HG03025 (cell line): ENCODE data around the gene TPST2.
"Not testable (repeated sequence)": the region's sequence is repeated elsewhere in the genome, so short reads cannot be mapped to it uniquely, and the experiment has no call there.

Source experiments
- ATAC-seq: cut with Tn5 transposase; IDR thresholded peaks from one replicate; pipeline ENCODE4 v1.9.1; 2021; ENCODE audit warnings: mild to moderate bottlenecking, moderate library complexity; ENCODE audit not compliant: unreplicated experiment, low FRiP score

TPST2 gene

GRCh38 chr22:26536762-26537134 lies 53.2 kb downstream of the TPST2 start:
- no peak for ATAC-seq

- no peak for ATAC-seq
Observed at GRCh38 chr22:26536056-26536761, 53.7 kb downstream of the TPST2 start.

DNA sequence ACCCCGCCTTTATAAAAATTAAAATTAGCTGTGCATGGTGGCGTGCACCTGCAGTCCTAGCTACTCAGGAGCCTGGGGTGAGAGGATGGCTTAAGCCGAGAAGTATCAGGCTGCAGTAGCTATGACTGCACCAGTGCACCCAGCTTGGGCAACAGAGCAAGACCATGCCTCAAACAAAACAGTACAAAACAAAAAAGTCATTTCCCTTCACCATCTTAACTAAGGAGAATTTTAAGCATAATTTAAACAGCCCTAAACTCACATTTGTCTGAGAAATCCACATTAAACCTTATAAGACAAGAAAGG lies 54.4 kb downstream of the TPST2 start:
- no peak for ATAC-seq

GRCh38 chr22:26534874-26535602 lies 54.9 kb downstream of the TPST2 start:
- no peak for ATAC-seq

- ATAC-seq: no peak
Observed at GRCh38 chr22:26534171-26534855, 55.6 kb downstream of the TPST2 start.

- no peak for ATAC-seq
Observed at GRCh38 chr22:26529345-26529744, 60.6 kb downstream of the TPST2 start.

GRCh38 chr22:26528518-26528917 lies 61.4 kb downstream of the TPST2 start:
- ATAC-seq: not testable (repeated sequence)

DNA sequence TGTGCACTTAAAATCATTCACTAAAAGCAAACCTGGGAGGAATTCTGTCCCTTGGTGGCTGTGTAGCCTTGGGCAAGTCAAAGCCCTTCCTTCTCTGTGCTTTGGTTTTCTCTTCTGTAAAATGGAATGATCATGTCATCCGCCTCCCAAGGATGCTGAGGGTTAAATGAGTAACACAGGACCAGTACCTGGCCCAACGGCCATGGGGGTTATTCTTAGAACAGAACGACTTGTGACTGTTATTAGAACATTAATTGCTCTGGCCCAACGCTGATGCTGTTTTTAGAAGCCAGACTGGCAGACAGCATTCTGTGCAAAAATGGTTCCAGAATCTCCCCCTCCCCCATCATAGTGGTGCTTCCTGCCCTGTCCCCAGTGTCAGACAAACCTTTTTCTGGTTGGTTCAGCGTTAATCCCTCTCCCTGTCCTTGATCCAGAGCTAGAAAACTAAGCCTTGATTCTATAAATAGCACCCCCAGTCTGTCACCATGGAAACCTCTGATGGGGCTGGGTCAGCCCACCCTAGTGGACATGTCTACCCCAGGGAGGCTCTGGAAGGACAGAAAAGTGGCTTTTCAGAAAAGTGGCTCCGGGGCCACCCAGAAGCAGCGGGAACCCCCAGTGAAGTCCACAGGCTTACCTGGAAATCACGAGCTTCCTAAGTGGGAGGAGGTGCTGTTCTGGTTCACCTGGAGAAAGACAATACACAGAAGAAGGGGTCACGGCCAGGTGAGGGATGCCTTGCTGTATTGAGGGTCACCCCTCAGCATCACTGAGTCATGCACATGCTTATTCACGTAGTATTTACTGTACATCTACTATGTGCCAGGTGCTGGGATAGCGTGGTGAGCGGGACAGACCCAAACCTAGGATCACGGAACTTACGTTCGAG lies 62.1 kb downstream of the TPST2 start:
- no peak for ATAC-seq

DNA sequence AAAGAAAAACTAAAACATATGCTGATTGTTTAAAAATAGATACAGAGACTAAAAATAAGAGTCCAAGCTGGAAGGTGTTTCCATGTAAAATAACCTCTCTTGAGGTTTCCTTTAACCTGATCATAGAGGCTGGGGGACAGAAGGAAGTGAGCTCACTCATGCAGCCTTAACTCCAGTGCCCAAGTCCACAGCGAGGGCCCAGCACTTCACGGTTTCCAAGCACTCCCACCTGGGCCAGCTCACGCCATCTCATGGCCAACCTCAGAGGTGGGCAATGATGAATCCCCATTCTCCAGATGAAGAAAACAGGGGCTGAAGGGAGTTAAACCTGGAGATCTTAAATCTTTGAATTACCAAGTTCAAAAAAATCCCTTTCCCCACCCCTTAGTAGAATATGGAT lies 62.8 kb downstream of the TPST2 start:
- ATAC-seq: no peak

GRCh38 chr22:26525946-26526564 lies 63.9 kb downstream of the TPST2 start:
- no peak for ATAC-seq

DNA sequence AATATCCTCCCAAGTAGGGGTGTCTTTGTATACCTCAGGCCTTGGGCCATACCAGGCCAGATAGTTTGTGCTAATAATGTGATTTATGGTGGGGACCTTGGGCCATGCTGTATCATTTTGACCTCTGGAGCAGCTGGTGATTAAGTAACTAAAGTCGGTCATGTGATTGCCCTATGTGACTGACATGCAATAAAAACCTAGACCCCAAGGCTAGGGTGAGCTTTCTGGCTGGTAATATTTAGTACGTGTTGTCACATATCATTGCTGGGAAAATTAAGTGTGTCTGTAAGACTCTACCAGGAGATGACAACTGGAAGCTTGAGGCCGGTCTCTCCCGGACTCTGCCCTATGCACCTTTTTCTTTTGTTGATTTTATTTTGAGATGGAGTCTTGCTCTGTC lies 65.1 kb downstream of the TPST2 start:
- no peak for ATAC-seq

- no peak for ATAC-seq
Observed at GRCh38 chr22:26522592-26522991, 67.3 kb downstream of the TPST2 start.

DNA sequence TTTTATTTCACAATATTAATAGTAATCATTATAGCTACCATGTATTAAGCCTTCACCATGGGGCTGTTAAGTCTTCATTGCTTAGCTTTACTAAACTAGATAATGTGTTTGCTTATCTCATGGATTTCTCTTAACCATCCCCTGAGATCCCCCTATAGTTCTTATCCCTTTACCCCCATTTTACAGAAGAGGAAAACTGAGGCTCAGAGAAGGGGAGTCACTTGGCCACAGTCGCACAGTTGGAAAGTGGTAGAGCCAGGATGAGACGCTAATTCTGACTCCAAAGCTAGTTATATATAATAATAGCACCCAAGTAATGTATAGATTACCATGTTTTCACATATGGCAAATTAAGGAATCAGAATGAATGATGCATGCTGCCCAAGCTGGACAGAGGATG lies 67.9 kb downstream of the TPST2 start:
- ATAC-seq: no peak

DNA sequence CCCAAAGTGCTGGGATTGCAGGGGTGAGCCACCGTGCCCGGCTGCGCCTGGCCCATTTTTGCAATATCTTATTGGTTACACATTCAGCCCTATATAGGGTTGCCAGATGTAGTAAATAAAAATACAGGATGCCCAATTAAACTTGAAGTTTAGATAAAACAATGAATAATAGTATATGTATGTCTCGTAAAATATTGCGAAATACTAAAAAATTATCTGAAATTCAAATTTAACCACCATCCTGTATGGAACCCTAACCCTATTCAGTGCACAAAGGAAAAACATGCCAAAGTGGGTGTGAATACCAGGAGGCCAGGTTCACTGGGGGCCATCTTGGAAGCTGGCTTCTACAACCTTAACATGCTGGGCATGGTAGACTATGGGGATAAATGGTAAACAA lies 72.5 kb downstream of the TPST2 start:
- no peak for ATAC-seq

DNA sequence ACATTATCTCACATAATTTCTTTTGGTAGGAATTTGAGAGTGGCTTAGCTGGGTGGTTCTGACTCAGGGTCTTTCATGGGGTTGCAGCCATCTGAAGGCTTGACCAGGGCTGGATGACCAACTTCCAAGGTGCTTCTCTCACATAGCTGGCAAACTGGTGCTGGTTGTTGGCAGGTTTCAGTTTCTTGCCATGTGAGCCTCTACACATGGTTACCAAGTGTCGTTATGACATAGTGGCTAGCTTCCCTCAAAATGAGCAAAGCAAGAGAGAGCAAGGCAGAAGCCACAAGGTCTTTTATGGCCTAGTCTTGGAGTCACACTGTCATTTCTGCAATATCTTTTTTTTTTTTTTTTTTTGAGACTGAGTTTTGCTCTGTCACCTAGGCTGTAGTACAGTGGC lies 73.4 kb downstream of the TPST2 start:
- ATAC-seq: no peak

GRCh38 chr22:26515931-26516330 lies 74.0 kb downstream of the TPST2 start:
- no peak for ATAC-seq

DNA sequence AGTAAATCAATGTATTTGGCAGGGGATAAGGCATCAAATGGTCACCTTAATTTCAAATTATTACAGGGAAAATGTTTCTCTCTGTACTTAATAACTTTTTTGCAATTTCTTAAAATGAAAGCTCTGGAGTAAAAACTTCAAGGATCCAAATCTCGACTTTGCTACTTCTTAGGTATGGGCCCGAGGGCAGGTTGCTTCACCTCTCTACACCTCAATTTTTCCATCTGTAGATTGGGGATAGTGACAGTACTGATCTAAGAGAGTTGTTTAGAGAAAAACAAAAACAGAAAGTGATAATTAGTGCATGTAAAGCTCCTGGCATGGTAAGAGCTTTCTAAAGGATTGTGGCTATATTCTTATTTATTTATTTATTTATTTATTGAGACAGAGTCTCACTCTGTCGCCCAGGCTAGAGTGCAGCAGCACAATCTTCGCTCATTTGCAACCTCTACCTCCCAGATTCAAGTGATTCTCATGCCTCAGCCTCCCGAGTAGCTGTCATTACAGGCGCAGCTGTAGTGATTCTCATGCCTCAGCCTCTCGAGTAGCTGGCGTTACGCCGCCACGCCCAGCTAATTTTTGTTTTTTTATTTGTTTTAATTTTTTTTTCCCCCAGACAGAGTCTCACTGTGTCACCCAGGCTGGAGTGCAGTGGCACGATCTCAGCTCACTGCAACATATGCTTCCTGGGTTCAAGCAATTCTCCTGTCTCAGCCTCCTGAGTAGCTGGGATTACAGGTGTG lies 75.3 kb downstream of the TPST2 start:
- ATAC-seq: no peak

GRCh38 chr22:26513838-26514237 lies 76.1 kb downstream of the TPST2 start:
- no peak for ATAC-seq

DNA sequence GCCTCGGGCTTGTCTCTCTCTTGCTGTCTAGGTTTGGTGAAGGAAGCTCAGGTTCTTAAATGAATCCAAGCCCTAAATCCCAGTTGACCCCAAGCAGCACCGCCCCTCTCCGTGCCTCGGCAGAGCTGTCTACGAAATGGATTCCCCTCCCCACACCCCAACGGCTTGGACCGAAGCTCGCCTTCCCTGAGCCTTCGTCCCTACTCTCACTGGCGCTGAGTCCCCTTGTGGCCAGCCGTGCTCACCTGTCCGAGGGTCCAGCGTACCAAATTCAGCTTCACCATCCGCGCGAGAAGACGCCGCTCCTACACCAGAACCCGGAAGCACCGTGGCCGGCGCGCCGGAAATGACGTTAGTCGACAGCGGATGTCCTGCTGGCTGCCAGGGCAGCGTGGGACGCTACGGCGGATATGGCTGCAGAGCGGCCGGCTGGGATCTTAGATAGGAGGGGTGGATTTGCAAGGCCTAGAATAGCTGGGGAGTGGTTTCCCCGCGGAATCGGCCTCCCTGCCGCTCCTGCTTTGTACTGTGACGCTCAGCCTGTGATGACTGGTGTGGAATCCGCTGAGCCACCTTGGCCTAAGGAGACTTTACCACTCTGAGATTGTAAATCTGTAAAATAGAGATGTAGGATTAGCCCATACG lies 77.7 kb downstream of the TPST2 start, which contains the start of gene TFIP11:
TFIP11 (minus strand) TSS at position 325 of the 645 bp plus-strand sequence. CDS start 2,201 bp downstream, outside the sequence.
- peak; percentile 79 for ATAC-seq
